SJCRH30 (cell line): Measurements from ENCODE around the gene EDN2. TPM values are rescaled to one million over a fixed set of nuclear protein-coding genes. Genes with fewer than 3 reads are reported as not detected.

Experiments used
- DNase-seq, 2 experiments: peaks; one replicate each; pipeline ENCODE4 v3.0.0-alpha.2; 2015 to 2020
- H3K27ac ChIP-seq: fragments of 250-450 bp; sonication (Bioruptor Pico); 2 replicates; pipeline ENCODE4 v1.5.1; 2020; ENCODE audit warnings: mild to moderate bottlenecking, moderate library complexity
- H3K27me3 ChIP-seq: fragments of 250-450 bp; sonication (Bioruptor Pico); 2 replicates; pipeline ENCODE4 v1.5.1; 2020; ENCODE audit warnings: mild to moderate bottlenecking, moderate library complexity
- H3K36me3 ChIP-seq: fragments of 250-450 bp; sonication (Bioruptor Pico); 2 replicates; pipeline ENCODE4 v1.5.1; 2020; ENCODE audit warnings: mild to moderate bottlenecking, moderate library complexity
- H3K4me1 ChIP-seq: fragments of 250-450 bp; sonication (Bioruptor Pico); 2 replicates; pipeline ENCODE4 v1.5.1; 2020; ENCODE audit warnings: mild to moderate bottlenecking, moderate library complexity
- H3K4me3 ChIP-seq: fragments of 250-450 bp; sonication (Bioruptor Pico); 2 replicates; pipeline ENCODE4 v1.5.1; 2020; ENCODE audit warnings: mild to moderate bottlenecking, moderate library complexity
- H3K9me3 ChIP-seq: fragments of 250-450 bp; sonication (Bioruptor Pico); replicated peaks from 2 replicates; pipeline ENCODE4 v1.5.1; 2020; ENCODE audit warnings: mild to moderate bottlenecking, moderate library complexity
- total RNA-seq: library from RNA; depleted of rRNA; stranded (reverse); fragments of >200 nt; shearing (Covaris generic); gene quantifications from 2 replicates; pipeline ENCODE4 v1.2.3, GENCODE V29; 2014

EDN2 gene
- total RNA-seq, 1 experiment from 2014 or later = 0.32 TPM

GRCh38 chr1:41510531-41511238, 26.2 kb upstream of the EDN2 start:
- no peaks in the 10 kb centered on the region for H3K9me3 ChIP-seq
- no peaks in the 10 kb centered on the region for H3K27me3 ChIP-seq
- peaks cover 22% of the 10 kb centered on the region for H3K4me1 ChIP-seq
- no peak overlapping the region for H3K27ac ChIP-seq
- DNase-seq = no peak
- no peak overlapping the region for H3K4me3 ChIP-seq
- H3K36me3 ChIP-seq = no peaks in the 10 kb centered on the region

GRCh38 chr1:41509270-41509671, 24.8 kb upstream of the EDN2 start:
- no peak overlapping the region for H3K27ac ChIP-seq
- H3K36me3 ChIP-seq = no peaks in the 10 kb centered on the region

DNA sequence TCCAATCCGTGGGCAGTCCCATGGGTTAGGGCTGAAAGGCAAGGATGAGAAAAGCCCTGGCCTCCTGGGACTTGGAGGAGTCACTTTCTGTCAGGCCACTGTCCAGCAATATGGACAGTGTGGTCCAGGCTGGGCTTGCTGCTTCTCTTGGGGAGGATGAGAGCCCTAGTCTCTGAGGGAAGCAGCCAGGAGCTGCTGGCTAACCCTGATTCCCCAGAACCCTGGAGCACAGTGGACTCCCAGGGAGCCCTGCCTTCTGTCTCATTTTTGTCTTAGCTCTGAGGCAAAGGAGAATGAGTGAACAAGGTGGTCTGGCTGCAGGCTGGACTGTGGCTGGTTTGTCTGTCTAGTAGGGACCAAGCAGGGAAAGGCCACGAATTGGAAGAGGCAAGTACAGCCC, 23.8 kb upstream of the EDN2 start:
- no peak for DNase-seq
- Histone ChIP-seq H3K27ac (no peak overlapping the region), H3K27me3 (no peaks in the 10 kb centered on the region), H3K4me3 (no peak overlapping the region), H3K9me3 (no peaks in the 10 kb centered on the region), H3K36me3 (no peaks in the 10 kb centered on the region), H3K4me1 (peaks cover 27% of the 10 kb centered on the region)

More at GRCh38 chr1:41509270-41509671, 24.8 kb upstream of the EDN2 start:
- Histone ChIP-seq H3K9me3 (no peaks in the 10 kb centered on the region), H3K4me3 (no peak overlapping the region), H3K4me1 (peaks cover 18% of the 10 kb centered on the region), H3K27me3 (no peaks in the 10 kb centered on the region)
- DNase-seq = no peak

GRCh38 chr1:41507836-41508235, 23.4 kb upstream of the EDN2 start:
- no peak overlapping the region; the same call in 1 of the 2 replicates for H3K27ac ChIP-seq
- DNase-seq = no peak
- H3K4me1 ChIP-seq = peaks cover 30% of the 10 kb centered on the region
- H3K9me3 ChIP-seq = no peaks in the 10 kb centered on the region
- no peaks in the 10 kb centered on the region for H3K36me3 ChIP-seq
- no peak overlapping the region for H3K4me3 ChIP-seq
- no peaks in the 10 kb centered on the region for H3K27me3 ChIP-seq

GRCh38 chr1:41507110-41507720, 22.7 kb upstream of the EDN2 start:
- Histone ChIP-seq H3K4me3 (no peak overlapping the region), H3K27me3 (no peaks in the 10 kb centered on the region), H3K27ac (peak overlapping the region; percentile 18; the same call in 1 of the 2 replicates), H3K4me1 (peaks cover 32% of the 10 kb centered on the region), H3K9me3 (no peaks in the 10 kb centered on the region), H3K36me3 (no peaks in the 10 kb centered on the region)
- DNase-seq = peak; percentile 88

DNA sequence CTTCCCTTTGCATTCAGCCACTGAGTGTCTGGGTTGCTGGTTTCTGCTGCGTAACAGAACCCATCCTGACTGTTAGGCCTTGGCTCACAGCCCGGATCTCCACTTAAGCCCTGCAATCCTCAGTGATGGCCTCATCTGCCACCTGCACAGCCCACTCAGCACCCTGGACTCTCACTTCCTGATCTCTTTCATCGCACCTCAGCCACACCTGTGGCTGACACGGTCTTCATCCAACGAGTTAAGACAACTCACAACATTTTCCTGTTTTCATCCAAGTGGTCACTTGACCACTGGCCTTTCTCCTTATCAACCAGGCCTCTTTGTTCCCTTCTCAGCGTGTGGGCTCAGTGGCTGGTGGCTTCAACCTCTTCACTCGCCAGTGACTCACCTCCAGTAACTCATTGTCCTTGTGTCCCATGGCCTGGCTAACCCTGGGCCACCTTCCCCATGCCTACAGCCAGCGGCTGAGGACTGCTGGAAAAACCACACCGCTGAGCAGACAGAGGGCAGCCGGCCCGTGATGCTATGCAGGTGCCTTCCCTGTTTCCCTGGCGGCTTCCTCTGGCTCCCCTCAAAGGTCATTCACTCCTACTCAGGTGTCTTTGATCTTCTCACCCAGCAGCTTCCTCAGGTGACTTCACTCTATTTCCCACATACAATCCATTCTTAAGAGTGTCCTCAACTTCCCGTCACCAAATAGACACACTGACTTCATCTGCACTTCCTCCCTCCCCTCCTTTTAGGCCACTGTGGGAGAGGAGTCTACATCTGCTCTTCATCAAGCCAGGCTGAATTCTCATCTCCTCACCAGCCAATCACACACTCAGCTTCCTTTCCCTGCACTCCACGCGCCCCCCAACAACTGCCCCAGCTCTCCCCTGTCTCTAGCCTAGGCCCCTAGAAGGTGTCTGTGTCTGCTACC, 19.9 kb upstream of the EDN2 start:
- Histone ChIP-seq H3K4me3 (no peak overlapping the region), H3K36me3 (no peaks in the 10 kb centered on the region), H3K27me3 (no peaks in the 10 kb centered on the region), H3K4me1 (peaks cover 32% of the 10 kb centered on the region), H3K27ac (no peak overlapping the region), H3K9me3 (no peaks in the 10 kb centered on the region)
- peak; percentile 63 to 74 for DNase-seq

- H3K4me1 ChIP-seq = peaks cover 39% of the 10 kb centered on the region
- H3K9me3 ChIP-seq = no peaks in the 10 kb centered on the region
- DNase-seq = no peak
- H3K4me3 ChIP-seq = no peak overlapping the region
- H3K27me3 ChIP-seq = no peaks in the 10 kb centered on the region
- H3K27ac ChIP-seq = no peak overlapping the region
- no peaks in the 10 kb centered on the region for H3K36me3 ChIP-seq
Measured at GRCh38 chr1:41503538-41504113, 19.1 kb upstream of the EDN2 start.

DNA sequence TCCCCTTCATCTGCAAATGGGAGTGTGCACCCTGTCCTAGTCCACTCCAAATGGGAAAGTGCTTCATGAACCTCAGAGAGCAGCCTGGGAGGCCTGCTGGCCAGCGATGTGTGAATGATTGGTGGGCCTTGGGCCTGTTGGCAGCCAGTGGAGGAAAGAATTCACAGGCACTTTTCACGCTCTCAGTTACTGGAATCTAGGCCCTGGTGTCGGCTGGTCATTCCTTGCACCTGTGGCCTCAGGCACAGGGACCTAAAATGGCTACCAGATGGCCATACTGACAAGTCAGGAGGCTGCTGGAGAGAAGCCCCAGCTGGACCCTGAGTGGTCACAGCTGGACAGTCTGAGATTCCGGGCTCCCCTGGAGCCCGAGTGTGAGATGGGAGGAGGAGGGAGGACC, 18.4 kb upstream of the EDN2 start:
- H3K9me3 ChIP-seq = no peaks in the 10 kb centered on the region
- no peaks in the 10 kb centered on the region for H3K27me3 ChIP-seq
- DNase-seq = no peak
- no peak overlapping the region for H3K27ac ChIP-seq
- peaks cover 47% of the 10 kb centered on the region for H3K4me1 ChIP-seq
- H3K36me3 ChIP-seq = no peaks in the 10 kb centered on the region
- H3K4me3 ChIP-seq = no peak overlapping the region

GRCh38 chr1:41501581-41501980, 17.1 kb upstream of the EDN2 start:
- Histone ChIP-seq H3K36me3 (no peaks in the 10 kb centered on the region), H3K4me1 (peaks cover 45% of the 10 kb centered on the region), H3K27ac (no peak overlapping the region)

DNA sequence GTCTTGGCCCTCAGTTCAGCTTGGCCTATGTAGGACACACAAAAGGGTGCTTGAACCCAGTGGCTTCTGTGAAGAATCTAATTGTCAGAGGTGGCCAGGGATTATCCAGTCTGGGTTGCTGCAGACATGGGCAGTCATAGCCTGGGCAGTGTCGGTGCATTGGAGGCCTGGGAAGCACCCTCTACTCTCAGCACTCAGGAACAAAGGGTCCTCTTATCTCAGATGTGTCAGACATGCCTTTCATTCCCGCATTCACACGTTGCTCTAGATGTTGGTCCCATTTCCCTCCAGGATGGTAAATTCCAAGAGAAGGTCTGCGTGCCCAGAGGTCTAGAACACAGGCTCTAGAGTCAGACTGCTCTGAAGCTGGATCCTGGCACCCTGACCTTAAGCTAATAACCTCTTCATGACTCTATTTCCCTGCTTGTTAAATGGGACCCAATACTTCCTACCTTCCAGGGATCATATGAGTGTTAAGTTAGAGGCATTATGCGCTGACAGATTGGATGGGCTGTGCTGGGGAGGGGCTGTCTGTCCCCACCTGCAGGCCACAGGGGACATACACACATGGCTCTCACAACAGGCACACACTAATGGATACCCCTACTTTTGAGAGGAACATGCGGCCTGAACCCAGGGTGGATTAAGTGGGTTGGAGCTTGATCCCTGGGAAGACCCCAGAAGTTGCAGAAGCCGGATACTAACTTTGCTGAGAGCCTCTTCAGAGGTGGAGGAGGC, 16.5 kb upstream of the EDN2 start:
- no peaks in the 10 kb centered on the region for H3K36me3 ChIP-seq
- no peak overlapping the region for H3K27ac ChIP-seq
- H3K4me1 ChIP-seq = peaks cover 44% of the 10 kb centered on the region
- no peak for DNase-seq
- H3K27me3 ChIP-seq = no peaks in the 10 kb centered on the region
- no peak overlapping the region for H3K4me3 ChIP-seq
- no peaks in the 10 kb centered on the region for H3K9me3 ChIP-seq

More at GRCh38 chr1:41501581-41501980, 17.1 kb upstream of the EDN2 start:
- H3K9me3 ChIP-seq = no peaks in the 10 kb centered on the region
- no peak overlapping the region for H3K4me3 ChIP-seq
- H3K27me3 ChIP-seq = no peaks in the 10 kb centered on the region
- DNase-seq = no peak

DNA sequence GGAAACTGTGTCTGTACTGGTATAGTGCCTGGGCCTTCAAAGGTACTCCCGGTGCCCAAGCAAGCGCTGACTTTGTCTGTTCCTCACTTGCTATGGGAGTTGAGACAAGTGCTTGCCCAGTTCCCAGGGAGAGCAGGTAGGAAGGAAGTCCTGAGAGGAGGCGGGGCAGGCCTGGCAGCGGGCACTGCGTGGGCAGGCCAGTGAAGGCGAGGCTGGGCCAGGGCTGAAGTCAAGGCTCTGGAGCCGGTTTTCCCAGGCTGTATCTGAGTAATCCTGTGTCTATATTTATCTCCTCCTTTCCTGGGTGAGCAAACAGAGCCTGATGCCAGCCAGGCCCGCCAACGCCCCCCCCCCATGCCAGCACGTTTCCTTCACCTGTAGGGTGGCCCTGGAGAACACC, 15.9 kb upstream of the EDN2 start:
- Histone ChIP-seq H3K4me1 (peaks cover 48% of the 10 kb centered on the region), H3K9me3 (no peaks in the 10 kb centered on the region), H3K27ac (no peak overlapping the region), H3K27me3 (no peaks in the 10 kb centered on the region), H3K36me3 (no peaks in the 10 kb centered on the region), H3K4me3 (no peak overlapping the region)
- DNase-seq = no peak

DNA sequence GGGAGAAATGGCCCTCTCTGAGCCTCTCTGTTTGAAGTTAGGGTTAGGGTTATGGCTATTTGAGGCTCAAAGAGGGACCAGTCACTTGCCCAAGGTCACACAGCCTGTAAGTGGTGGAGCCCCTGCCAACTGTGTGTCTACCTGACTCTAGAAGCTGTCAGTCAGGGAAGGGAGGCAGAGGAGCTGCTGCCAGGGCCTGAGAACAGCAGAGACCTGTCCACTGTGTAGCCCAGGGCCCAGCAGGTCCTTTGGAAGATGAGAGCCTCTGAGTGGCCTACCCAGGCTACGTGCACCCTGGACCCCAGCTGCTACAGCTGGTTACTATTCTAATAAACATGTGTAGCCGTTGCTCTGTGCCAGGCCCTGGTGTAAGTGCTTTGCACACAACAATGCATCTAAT, 15.1 kb upstream of the EDN2 start:
- Histone ChIP-seq H3K4me1 (peaks cover 55% of the 10 kb centered on the region), H3K36me3 (no peaks in the 10 kb centered on the region), H3K4me3 (no peak overlapping the region), H3K27ac (no peak overlapping the region), H3K9me3 (no peaks in the 10 kb centered on the region), H3K27me3 (no peaks in the 10 kb centered on the region)
- DNase-seq = no peak

GRCh38 chr1:41498804-41499203, 14.3 kb upstream of the EDN2 start:
- H3K27me3 ChIP-seq = no peaks in the 10 kb centered on the region
- no peak overlapping the region for H3K4me3 ChIP-seq
- H3K4me1 ChIP-seq = peaks cover 48% of the 10 kb centered on the region
- H3K36me3 ChIP-seq = no peaks in the 10 kb centered on the region
- H3K27ac ChIP-seq = peak overlapping the region; percentile 9; the same call in 1 of the 2 replicates
- no peaks in the 10 kb centered on the region for H3K9me3 ChIP-seq
- DNase-seq = peak; percentile 65 to 74

DNA sequence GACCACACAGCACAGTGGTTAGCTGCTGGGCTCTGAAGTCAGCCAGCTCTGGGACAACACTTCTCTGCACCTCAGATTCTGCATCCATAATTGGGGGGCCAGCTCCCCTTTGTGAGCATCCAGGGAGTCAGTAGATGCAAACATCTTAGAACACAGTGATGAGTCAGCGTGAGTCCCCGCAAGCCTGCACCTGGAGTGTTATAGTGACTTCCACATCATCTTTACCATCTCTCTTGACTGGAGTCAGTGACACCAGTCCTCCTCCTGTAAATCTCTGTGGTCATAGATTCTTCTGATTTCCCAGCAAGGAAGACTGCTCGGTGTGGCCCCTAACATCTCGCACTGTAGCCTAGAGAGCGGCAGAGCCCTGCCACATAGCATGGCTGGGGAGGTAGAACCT, 13.9 kb upstream of the EDN2 start:
- Histone ChIP-seq H3K36me3 (no peaks in the 10 kb centered on the region), H3K4me3 (no peak overlapping the region), H3K4me1 (peaks cover 44% of the 10 kb centered on the region), H3K27me3 (no peaks in the 10 kb centered on the region), H3K27ac (peak overlapping the region; percentile 9; the same call in 1 of the 2 replicates), H3K9me3 (no peaks in the 10 kb centered on the region)
- no peak for DNase-seq
